Gastrocnemius medialis (tissue), 4 donors: ENCODE data around the gene CTAG1B.
"Not testable (repeated sequence)": the region's sequence is repeated elsewhere in the genome, so short reads cannot be mapped to it uniquely, and the experiment has no call there.

ENCODE experiments used
- CTCF ChIP-seq, 5 experiments: fragments of 450-650 bp in 3 of 5; fragments of 200-600 bp in 2 of 5; sonication (generic) in 2 of 5; IDR thresholded peaks in 4 of 5; conservative IDR thresholded peaks in 1 of 5; 1 replicate in 4 of 5; 2 replicates in 1 of 5; pipeline ENCODE4 v1.5.1; 2016 to 2019; ENCODE audit warnings: antibody characterized with exemption in 5 of 5, mild to moderate bottlenecking in 3 of 5, moderate library complexity in 3 of 5
- POLR2A ChIP-seq, 2 donors: fragments of 450-650 bp; IDR thresholded peaks; one replicate each; pipeline ENCODE4 v1.6.1; 2017; ENCODE audit warnings: antibody characterized with exemption in 2 of 2, mild to moderate bottlenecking in 2 of 2, moderate library complexity in 2 of 2

GRCh38 chrX:154575076-154575475, 44.0 kb downstream of the CTAG1B start:
- TF ChIP-seq CTCF (IDR thresholded peaks at IDR 0.05 in 4 of 5, conservative IDR thresholded peaks at IDR 0.05 in 1 of 5); POLR2A (IDR thresholded peaks at IDR 0.05): not testable (repeated sequence)
